Measurements from ENCODE around the gene CNTNAP5. TPM values are rescaled to one million over a fixed set of nuclear protein-coding genes. Genes with fewer than 3 reads are reported as not detected.

CNTNAP5 gene
- total RNA-seq, 4 donors from 2014 or later = 0.17 TPM; not detected in 3

DNA sequence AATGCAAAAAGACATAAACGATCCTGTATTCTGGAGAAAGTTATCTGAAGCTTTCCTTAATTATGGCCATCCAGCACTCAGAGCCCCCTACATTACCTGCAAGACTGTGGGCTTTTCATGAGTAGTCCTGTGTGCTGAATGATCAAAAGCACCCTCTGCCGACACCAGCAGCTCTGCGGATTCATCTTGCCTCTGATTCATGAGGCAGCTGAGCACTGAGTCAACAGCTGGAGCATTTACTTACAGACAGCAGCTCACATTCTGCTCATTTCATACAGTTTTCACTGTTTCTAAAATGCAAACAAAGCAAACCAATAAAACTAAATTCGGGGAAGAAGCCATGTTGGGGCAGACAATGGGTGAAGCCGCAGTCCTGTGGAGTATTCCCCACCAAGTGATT is 886.5 kb downstream of the CNTNAP5 start:
- intact Hi-C loops (cut with DNase I) = no loop called here
- WGBS = 76% methylated on average over 5 of the region's 5 CpGs
- Histone ChIP-seq H3K36me3 (no peaks in the 10 kb centered on the region), H3K4me1 (no peaks in the 10 kb centered on the region), H3K9me3 (no peaks in the 10 kb centered on the region), H3K27ac (replicated peaks in 1 of 4) (no peak overlapping the region), H3K4me3 (no peak overlapping the region), H3K27me3 (no peaks in the 10 kb centered on the region)
- no peak for TF ChIP-seq POLR2A (IDR thresholded peaks at IDR 0.05; ENCODE audit: low read depth)
- DNase-seq (ENCODE audit: extremely low spot score) = no peak

DNA sequence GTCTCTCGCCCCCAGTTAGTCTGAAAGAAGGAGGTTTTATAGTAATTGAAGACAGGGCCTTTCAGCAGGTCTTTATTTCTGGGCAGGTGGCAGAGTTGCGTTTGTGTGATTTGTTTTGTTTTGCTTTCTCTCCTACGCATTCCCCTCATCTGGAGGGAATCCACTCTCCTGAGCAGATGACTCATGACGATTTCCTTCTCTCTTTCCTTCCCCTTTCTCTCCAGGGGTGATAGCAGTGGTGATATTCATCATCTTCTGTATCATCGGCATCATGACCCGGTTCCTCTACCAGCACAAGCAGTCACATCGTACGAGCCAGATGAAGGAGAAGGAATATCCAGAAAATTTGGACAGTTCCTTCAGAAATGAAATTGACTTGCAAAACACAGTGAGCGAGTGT is 888.8 kb downstream of the CNTNAP5 start:
- H3K27me3 ChIP-seq = no peaks in the 10 kb centered on the region
- H3K9me3 ChIP-seq = no peaks in the 10 kb centered on the region
- H3K4me1 ChIP-seq = no peaks in the 10 kb centered on the region
- no peak for TF ChIP-seq EP300 (IDR thresholded peaks at IDR 0.05)
- no peak overlapping the region for H3K27ac ChIP-seq (replicated peaks in 1 of 4)
- WGBS = 67% methylated on average over 9 of the region's 9 CpGs
- no peak for DNase-seq (ENCODE audit: extremely low spot score)
- intact Hi-C loops (cut with DNase I) = no loop called here
- no peak overlapping the region for H3K4me3 ChIP-seq
- H3K36me3 ChIP-seq = no peaks in the 10 kb centered on the region

DNA sequence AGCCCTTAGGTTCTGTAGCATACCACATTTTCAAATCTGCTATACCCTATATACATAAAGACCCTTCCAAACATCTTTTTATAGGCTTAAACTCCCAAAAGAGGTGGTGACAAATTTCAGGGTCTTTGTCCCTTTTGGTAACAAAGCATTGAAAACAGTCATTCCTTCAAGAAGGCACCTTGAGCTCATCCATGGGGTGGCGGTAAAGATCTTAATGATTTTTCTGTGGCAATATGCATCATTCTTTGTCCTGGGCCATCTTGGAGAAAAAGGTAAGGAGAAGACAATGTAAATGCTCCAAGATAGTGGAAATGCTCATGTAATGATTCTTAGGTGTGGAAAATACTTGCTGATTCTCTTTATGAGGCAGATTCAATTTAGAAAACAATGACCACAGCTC is 890.5 kb downstream of the CNTNAP5 start:
- Histone ChIP-seq H3K4me1 (no peaks in the 10 kb centered on the region), H3K9me3 (no peaks in the 10 kb centered on the region), H3K27me3 (no peaks in the 10 kb centered on the region), H3K4me3 (no peak overlapping the region), H3K36me3 (no peaks in the 10 kb centered on the region), H3K27ac (replicated peaks in 1 of 4) (no peak overlapping the region)
- intact Hi-C loops (cut with DNase I) = no loop called here
- no peak for TF ChIP-seq POLR2AphosphoS5 (IDR thresholded peaks at IDR 0.05)
- no peak for TF ChIP-seq EP300 (IDR thresholded peaks at IDR 0.05)
- TF ChIP-seq, protein P1, sequence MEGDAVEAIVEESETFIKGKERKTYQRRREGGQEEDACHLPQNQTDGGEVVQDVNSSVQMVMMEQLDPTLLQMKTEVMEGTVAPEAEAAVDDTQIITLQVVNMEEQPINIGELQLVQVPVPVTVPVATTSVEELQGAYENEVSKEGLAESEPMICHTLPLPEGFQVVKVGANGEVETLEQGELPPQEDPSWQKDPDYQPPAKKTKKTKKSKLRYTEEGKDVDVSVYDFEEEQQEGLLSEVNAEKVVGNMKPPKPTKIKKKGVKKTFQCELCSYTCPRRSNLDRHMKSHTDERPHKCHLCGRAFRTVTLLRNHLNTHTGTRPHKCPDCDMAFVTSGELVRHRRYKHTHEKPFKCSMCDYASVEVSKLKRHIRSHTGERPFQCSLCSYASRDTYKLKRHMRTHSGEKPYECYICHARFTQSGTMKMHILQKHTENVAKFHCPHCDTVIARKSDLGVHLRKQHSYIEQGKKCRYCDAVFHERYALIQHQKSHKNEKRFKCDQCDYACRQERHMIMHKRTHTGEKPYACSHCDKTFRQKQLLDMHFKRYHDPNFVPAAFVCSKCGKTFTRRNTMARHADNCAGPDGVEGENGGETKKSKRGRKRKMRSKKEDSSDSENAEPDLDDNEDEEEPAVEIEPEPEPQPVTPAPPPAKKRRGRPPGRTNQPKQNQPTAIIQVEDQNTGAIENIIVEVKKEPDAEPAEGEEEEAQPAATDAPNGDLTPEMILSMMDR (IDR thresholded peaks at IDR 0.05) = no peak
- no peak for TF ChIP-seq POLR2A (IDR thresholded peaks at IDR 0.05; ENCODE audit: low read depth)
- no peak for DNase-seq (ENCODE audit: extremely low spot score)
- 100% methylated on average over 1 of the region's 1 CpG for WGBS

DNA sequence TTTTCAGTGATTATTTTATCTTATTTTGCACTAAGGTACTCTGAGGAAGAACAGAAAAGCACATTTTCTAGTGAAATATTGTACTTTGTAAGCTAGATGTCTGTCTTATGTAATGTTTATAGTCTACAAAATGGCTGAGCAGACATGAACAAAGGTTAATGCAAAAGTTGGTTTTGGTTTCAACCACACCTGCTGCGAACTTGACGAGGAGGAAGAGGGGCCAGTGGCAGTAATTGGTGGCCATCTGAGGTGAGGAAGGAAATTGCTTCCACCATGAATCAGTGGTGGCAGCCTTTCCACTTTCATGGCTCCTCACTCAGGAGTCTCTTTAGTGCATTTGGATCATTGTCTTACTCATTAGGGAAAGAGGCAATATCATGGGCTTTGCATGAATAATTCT is 894.2 kb downstream of the CNTNAP5 start:
- Histone ChIP-seq H3K4me3 (no peak overlapping the region), H3K27me3 (no peaks in the 10 kb centered on the region), H3K9me3 (no peaks in the 10 kb centered on the region), H3K4me1 (no peaks in the 10 kb centered on the region), H3K27ac (replicated peaks in 1 of 4) (no peak overlapping the region), H3K36me3 (no peaks in the 10 kb centered on the region)
- no peak for TF ChIP-seq EP300 (IDR thresholded peaks at IDR 0.05)
- TF ChIP-seq, protein P1 (IDR thresholded peaks at IDR 0.05) = no peak
- TF ChIP-seq POLR2A (IDR thresholded peaks at IDR 0.05; ENCODE audit: low read depth) = no peak
- TF ChIP-seq POLR2AphosphoS5 (IDR thresholded peaks at IDR 0.05) = no peak
- 74% methylated on average over 2 of the region's 2 CpGs for WGBS
- DNase-seq (ENCODE audit: extremely low spot score) = no peak
- intact Hi-C loops (cut with DNase I) = no loop called here

DNA sequence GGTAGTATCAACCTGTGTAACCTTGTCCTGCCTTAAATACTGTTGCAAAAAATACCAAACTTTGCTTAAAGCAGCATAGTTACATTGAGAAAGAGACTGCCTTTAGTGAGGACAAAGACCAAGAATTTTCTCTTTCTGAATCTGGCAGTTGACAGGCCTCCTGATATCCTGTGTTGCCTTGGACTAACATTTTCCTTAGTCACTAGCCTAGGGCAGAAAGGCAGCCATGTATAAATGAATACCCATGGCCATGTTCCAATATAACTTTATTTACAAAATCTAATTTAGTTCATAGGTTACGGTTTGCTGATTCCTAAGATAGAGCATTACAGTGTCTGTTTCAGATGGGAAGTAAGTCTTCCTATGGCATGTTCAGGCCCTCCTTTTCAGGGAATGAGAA is 895.4 kb downstream of the CNTNAP5 start:
- no peak for DNase-seq (ENCODE audit: extremely low spot score)
- Histone ChIP-seq H3K4me3 (no peak overlapping the region), H3K4me1 (no peaks in the 10 kb centered on the region), H3K27ac (replicated peaks in 1 of 4) (no peak overlapping the region), H3K36me3 (no peaks in the 10 kb centered on the region), H3K9me3 (no peaks in the 10 kb centered on the region), H3K27me3 (no peaks in the 10 kb centered on the region)
- intact Hi-C loops (cut with DNase I) = no loop called here
- 88% methylated on average over 1 of the region's 1 CpG for WGBS
- no peak for TF ChIP-seq POLR2A (IDR thresholded peaks at IDR 0.05; ENCODE audit: low read depth)
- TF ChIP-seq EP300 (IDR thresholded peaks at IDR 0.05) = no peak
- TF ChIP-seq POLR2AphosphoS5 (IDR thresholded peaks at IDR 0.05) = no peak
- TF ChIP-seq, protein P1 (IDR thresholded peaks at IDR 0.05) = no peak

DNA sequence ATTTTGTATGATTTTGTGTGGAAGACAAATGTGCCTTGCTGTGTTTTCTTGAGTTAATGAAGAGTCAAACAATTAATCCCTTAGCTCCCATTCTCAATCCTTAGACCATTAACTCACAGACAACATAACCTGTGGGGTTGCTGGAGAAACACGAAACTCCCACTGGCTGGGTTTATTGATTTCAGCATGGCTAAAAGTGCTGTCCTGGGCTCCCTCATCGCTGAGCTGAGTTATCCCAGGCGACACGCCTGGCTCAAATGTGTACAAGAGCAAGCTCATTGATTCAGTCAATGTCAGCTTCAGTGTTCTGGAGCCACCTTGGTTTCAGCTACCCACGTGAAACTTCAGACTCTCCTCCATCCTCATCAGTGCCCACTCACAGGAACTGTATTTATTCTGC is 896.1 kb downstream of the CNTNAP5 start:
- Histone ChIP-seq H3K27ac (replicated peaks in 1 of 4) (no peak overlapping the region), H3K9me3 (no peaks in the 10 kb centered on the region), H3K4me3 (no peak overlapping the region), H3K36me3 (no peaks in the 10 kb centered on the region), H3K27me3 (no peaks in the 10 kb centered on the region), H3K4me1 (no peaks in the 10 kb centered on the region)
- TF ChIP-seq POLR2AphosphoS5 (IDR thresholded peaks at IDR 0.05) = no peak
- TF ChIP-seq EP300 (IDR thresholded peaks at IDR 0.05) = no peak
- TF ChIP-seq, protein P1 (IDR thresholded peaks at IDR 0.05) = no peak
- no peak for TF ChIP-seq POLR2A (IDR thresholded peaks at IDR 0.05; ENCODE audit: low read depth)
- 95% methylated on average over 5 of the region's 5 CpGs for WGBS
- DNase-seq (ENCODE audit: extremely low spot score) = no peak
- intact Hi-C loops (cut with DNase I) = no loop called here

Measured in esophagus muscularis mucosa (tissue), 4 donors.